MV-4-11 (cell line): Measurements from ENCODE around the gene SPATA31D4.

Source experiments
- DNase-seq: peaks from one replicate; lab custom pipeline; 2025; lab: John Stamatoyannopoulos, UW

Gene SPATA31D4

DNA sequence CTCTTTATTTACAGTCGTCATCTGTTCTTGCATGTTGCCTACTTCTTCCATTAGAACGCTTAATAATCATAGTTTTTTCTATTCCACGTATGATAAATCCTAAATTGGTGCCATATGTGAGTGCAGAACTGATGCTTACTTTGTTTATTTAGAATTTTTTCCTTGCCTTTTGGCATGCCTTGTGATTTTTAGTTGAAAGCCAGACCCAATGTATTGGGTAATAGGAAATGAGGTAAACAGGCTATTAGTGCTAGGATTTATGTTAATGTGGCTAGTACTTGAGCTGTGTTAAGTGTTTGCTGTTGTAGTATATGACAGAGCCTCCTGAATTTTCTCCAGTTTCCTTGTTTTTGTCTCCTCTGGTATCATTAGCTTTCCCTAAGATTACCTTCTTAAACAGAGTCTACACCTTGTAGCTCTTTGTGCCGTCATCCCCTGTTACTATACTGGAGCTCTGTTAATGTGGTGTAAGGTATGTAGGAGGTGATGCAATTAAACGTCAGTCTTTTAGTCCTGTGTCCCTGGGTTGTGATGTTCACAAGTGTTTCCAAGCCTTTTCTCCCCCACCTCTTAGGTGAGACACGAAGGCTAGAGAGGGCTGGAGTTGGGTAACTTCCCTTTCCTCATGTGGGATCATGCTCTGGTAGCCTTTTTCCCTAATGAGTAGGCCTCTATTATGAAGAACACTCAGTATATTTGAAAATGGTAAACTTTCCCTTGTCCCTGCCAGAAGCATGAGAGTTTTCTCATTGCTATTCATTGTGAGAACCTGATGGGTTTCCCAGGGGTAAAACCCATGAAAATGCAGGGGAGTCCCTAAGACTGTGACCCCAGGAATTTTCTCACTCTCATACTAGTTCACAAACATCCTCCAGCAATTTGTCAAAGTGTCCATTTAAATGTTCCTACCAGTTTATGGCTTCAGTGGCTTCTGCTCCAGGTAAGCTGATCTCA lies 36.3 kb downstream of the SPATA31D4 start:
- no peak for DNase-seq

DNA sequence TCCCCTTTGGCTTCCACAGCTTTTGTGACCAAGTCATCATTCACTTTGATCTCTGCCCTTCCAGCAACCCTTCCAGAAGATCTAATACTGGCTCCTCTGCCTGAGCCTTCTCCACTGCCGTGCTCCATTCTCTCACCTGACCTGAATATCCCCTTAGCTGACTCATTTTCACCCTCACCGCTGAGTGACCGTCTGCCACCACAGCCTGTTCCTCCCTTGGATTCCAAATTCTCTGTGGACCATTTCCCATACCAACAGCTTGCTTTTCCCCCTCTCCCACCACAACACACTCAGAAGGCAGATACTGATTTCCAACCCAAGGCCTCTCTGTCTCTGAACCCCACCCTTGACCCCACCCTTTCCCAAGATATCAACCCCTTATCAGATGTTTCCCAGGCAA lies 39.8 kb downstream of the SPATA31D4 start:
- no peak for DNase-seq

DNA sequence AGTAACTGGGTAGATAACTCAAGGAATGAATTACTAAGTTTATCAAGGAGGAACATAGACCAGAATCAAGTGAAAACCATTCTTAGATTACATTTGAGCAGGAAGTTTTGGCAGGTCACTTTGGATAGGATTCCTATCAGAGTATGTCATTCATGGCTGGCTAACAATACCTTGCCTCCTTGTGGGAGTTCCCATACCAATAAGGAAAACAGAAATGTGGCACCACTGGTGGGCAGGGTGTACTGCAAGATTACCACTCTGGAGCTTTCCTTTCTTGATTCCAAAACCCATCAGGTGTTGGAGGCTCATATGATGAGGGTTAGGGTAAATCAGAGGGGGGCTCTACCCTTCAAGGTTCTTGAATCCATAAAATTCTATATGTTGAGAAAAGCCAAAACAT lies 41.7 kb downstream of the SPATA31D4 start:
- DNase-seq, result no peak

DNA sequence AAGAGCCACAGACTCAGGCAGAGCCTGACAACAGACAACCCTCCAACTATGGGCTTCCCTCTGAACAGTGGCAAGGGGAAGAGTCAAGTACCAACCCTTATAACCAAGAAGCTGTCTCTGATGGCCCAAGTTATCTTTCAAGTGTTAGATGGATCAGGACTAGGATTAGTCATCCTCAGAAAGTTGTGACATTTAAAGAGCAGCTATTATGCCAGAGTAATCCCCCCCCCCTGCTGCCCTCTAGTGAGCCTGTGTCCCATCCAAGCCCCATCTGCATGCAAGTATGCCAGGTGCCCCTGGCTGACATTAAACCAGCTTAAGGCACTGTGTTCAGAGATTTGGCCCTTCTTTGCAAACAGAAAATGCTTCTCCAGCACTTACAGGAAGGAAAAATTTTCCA lies 43.5 kb downstream of the SPATA31D4 start:
- DNase-seq, result no peak

DNA sequence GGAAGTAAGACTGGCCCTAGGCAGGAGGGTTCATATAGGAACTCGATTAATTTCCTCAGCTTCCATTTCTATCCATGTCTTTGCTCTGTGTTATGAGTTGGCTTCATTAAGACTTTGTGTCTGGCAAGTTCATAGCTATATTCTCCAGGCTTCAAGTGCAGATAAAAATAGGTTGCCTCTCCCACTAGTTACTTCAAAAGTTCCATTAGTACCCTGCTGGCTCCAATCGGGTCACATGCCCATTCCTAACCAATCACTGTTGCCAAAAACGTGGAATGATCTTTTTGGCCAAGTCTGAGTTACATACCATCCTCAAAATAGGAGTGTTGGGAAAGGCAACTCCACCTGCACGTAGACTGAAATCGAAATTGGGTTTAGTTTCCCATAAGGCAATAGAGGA lies 46.5 kb downstream of the SPATA31D4 start:
- DNase-seq, result no peak

DNA sequence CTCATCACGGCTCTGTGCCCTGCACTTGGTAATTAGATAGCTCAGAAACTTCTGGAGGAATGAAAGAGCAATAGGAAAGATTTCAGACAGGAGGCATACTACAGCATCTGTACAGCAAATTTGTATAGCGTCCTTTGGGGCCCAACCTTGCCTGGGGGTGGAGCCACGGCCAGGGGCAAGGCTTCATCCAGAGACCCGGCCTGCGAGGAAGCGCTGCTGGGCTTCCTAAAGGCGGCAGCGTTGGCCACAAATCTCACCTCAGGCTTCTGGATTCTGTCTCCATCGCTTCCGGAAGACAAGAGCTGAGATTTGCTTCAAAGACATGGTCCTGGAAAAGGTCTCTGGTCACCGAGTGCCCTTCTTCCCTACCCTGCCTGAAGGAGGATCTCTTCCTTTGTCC lies 48.1 kb downstream of the SPATA31D4 start:
- DNase-seq, result no peak

DNA sequence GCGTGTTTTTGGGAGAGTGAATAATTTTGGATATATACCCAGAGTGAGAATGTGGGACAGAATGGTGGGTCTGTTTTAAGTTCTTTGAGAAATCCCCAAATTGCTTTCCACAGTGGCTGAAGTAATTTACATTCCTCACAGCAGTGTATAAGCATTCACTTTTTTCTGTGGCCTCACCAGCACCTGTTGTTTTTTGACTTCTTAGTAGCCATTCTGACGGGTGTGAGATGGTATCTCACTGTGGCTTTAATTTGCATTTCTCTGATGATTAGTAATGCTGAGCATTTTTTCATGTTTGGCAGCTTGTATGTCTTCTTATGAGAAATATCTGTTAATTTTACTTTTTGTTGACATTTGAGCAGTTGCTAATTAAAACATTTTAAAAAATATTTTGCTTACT lies 51.0 kb downstream of the SPATA31D4 start:
- DNase-seq, result no peak

DNA sequence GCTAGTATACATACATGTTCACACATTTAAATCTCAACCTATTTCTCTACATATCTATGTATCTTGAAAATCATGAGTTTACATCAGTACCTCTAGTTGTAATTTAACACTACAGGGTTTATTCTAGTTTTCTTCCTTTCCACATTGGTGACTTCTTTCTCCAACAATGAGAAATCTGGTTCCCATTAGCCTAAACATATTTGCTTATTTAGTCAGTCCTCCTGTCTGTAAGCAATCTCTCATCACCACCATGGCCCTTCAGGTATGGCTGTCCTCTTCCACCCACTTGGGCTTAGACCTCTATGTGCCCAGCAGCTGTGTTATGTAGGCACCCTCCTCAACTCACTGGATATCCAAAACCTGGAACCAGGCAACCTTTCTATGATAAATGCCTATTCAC lies 52.3 kb downstream of the SPATA31D4 start:
- DNase-seq, result no peak

DNA sequence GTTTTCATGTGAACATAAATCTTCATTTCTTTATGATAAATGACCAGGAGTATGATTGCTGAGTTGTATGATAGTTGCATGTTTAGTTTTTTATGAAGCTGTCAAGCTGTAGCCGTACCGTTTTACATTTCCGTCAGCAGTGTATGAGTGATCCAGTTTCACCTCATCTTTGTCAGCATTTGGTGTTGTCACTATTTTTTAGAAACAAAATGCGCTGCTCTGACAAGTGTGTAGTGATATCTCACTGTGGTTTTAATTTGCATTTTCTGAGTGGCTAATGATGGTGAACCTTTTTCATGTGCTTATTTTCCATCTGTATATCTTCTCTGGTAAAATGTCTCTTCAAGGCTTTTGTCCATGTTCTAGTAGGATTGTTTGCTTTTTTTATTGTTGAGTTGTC lies 53.7 kb downstream of the SPATA31D4 start:
- no peak for DNase-seq
